GM23338 (cell line): ENCODE results near the gene MED27. TPM values are rescaled to one million over a fixed set of nuclear protein-coding genes. Genes with fewer than 3 reads are reported as not detected.

Source experiments
- ATAC-seq: fragments of 200-7000 bp; cut with Tn5 transposase; 3 replicates; pipeline ENCODE4 v1.9.1; 2020
- DNase-seq: peaks from one replicate; pipeline ENCODE4 v3.0.0-alpha.2; 2015; ENCODE audit warnings: low spot score
- H2AFZ ChIP-seq: fragments of 200-600 bp; sonication (generic); 2 replicates; pipeline ENCODE4 v1.8.0; 2016; ENCODE audit warnings: antibody characterized with exemption, mild to moderate bottlenecking, moderate library complexity
- H3F3A ChIP-seq: fragments of 200-600 bp; sonication (generic); replicated peaks from 2 replicates; pipeline ENCODE4 v1.8.0; 2017; ENCODE audit warnings: antibody characterized with exemption, mixed run types, low read depth
- H3K27ac ChIP-seq: fragments of 200-600 bp; sonication (generic); 2 replicates; pipeline ENCODE4 v1.6.1; 2016; ENCODE audit warnings: low read depth
- H3K27me3 ChIP-seq: fragments of 200-600 bp; sonication (generic); 2 replicates; pipeline ENCODE4 v1.8.0; 2016; ENCODE audit warnings: mild to moderate bottlenecking, mixed run types, moderate library complexity; ENCODE audit not compliant: insufficient read depth
- H3K36me3 ChIP-seq: fragments of 200-600 bp; sonication (generic); 2 replicates; pipeline ENCODE4 v1.8.0; 2016; ENCODE audit warnings: mild to moderate bottlenecking; ENCODE audit not compliant: insufficient read depth
- H3K4me1 ChIP-seq: fragments of 200-600 bp; sonication (generic); 2 replicates; pipeline ENCODE4 v1.8.0; 2016; ENCODE audit warnings: mild to moderate bottlenecking, moderate library complexity; ENCODE audit not compliant: insufficient read depth
- H3K4me2 ChIP-seq: fragments of 200-600 bp; sonication (generic); 2 replicates; pipeline ENCODE4 v1.7.1; 2017; ENCODE audit warnings: mixed run types
- H3K4me3 ChIP-seq: fragments of 200-600 bp; sonication (generic); 2 replicates; pipeline ENCODE4 v1.6.1; 2016; ENCODE audit warnings: mixed run types
- H3K79me2 ChIP-seq: fragments of 200-600 bp; sonication (generic); replicated peaks from 2 replicates; pipeline ENCODE4 v1.8.0; 2017; ENCODE audit warnings: mild to moderate bottlenecking; ENCODE audit not compliant: insufficient read depth
- H3K9me2 ChIP-seq: fragments of 200-600 bp; sonication (generic); 2 replicates; pipeline ENCODE4 v1.8.0; 2017; ENCODE audit not compliant: insufficient read depth
- H4K20me1 ChIP-seq: fragments of 200-600 bp; sonication (generic); replicated peaks from 2 replicates; pipeline ENCODE4 v1.8.0; 2017; ENCODE audit warnings: mild to moderate bottlenecking; ENCODE audit not compliant: insufficient read depth
- H3K27ac Mint-ChIP-seq: 2 replicates; pipeline ENCODE4 v1.8.0; 2020; ENCODE audit warnings: inconsistent platforms, mild to moderate bottlenecking, moderate library complexity, mixed read lengths
- H3K27me3 Mint-ChIP-seq: 3 replicates; pipeline ENCODE4 v1.8.0; 2022; ENCODE audit warnings: low read depth, mild to moderate bottlenecking, moderate library complexity, mixed read lengths, inconsistent platforms; ENCODE audit not compliant: insufficient read depth, poor library complexity
- H3K36me3 Mint-ChIP-seq: 3 replicates; pipeline ENCODE4 v1.8.0; 2021; ENCODE audit warnings: low read depth, mild to moderate bottlenecking, inconsistent platforms, moderate library complexity, mixed read lengths
- H3K4me1 Mint-ChIP-seq: 3 replicates; pipeline ENCODE4 v1.8.0; 2020; ENCODE audit warnings: mild to moderate bottlenecking, inconsistent platforms, mixed read lengths
- H3K4me3 Mint-ChIP-seq: 3 replicates; pipeline ENCODE4 v1.8.0; 2021; ENCODE audit warnings: moderate library complexity, mild to moderate bottlenecking, inconsistent platforms, mixed read lengths
- H3K9me3 Mint-ChIP-seq: 3 replicates; pipeline ENCODE4 v1.8.0; 2020; ENCODE audit warnings: moderate library complexity, mild to moderate bottlenecking, inconsistent platforms, mixed read lengths
- CTCF ChIP-seq, 2 experiments: fragments of 200-600 bp in 1 of 2; sonication (generic) in 1 of 2; conservative IDR thresholded peaks; 2 replicates each; pipeline versions ENCODE4 v1.5.1 to v1.6.1; 2016 to 2017; ENCODE audit warnings: antibody characterized with exemption in 2 of 2, low read depth in 2 of 2, mild to moderate bottlenecking in 2 of 2, moderate library complexity in 1 of 2
- EZH2 ChIP-seq: fragments of 200-600 bp; sonication (generic); IDR thresholded peaks from one replicate; pipeline ENCODE4 v1.8.0; 2017; ENCODE audit warnings: antibody characterized with exemption, mild to moderate bottlenecking, low read depth; ENCODE audit not compliant: unreplicated experiment
- EZH2phosphoT487 ChIP-seq: fragments of 200-600 bp; sonication (generic); IDR thresholded peaks from one replicate; pipeline ENCODE4 v1.8.1; 2018; ENCODE audit warnings: antibody characterized with exemption; ENCODE audit not compliant: unreplicated experiment
- STAT1 ChIP-seq: IDR thresholded peaks from one replicate; pipeline ENCODE4 v1.6.1; 2016; ENCODE audit warnings: antibody characterized with exemption; ENCODE audit not compliant: unreplicated experiment
- ZNF114 ChIP-seq: fragments of 250-450 bp; sonication (Bioruptor Pico); IDR thresholded peaks from 2 replicates; pipeline ENCODE4 v1.5.0; 2020; ENCODE audit warnings: mild to moderate bottlenecking, moderate library complexity
- polyA plus RNA-seq: library from polyadenylated mRNA; unstranded; fragments of >200 nt; fragmentation: Nextera tagmentation; extraction: Ambion mirVana; gene quantifications from 2 replicates; pipeline ENCODE4 v1.2.1, GENCODE V29; 2016
- total RNA-seq: library from RNA; depleted of rRNA; stranded (reverse); fragments of >200 nt; shearing (Covaris generic); gene quantifications from 2 replicates; pipeline ENCODE4 v1.2.3, GENCODE V29; 2014
- TF ChIP-seq, protein P1 (sequence below): IDR thresholded peaks from one replicate; pipeline ENCODE4 v1.6.1; 2018; ENCODE audit warnings: antibody characterized with exemption; ENCODE audit not compliant: unreplicated experiment

The MED27 gene
- total and polyA plus RNA-seq, 2 experiments from 2014 or later, result 30.6 to 35.0 TPM

DNA sequence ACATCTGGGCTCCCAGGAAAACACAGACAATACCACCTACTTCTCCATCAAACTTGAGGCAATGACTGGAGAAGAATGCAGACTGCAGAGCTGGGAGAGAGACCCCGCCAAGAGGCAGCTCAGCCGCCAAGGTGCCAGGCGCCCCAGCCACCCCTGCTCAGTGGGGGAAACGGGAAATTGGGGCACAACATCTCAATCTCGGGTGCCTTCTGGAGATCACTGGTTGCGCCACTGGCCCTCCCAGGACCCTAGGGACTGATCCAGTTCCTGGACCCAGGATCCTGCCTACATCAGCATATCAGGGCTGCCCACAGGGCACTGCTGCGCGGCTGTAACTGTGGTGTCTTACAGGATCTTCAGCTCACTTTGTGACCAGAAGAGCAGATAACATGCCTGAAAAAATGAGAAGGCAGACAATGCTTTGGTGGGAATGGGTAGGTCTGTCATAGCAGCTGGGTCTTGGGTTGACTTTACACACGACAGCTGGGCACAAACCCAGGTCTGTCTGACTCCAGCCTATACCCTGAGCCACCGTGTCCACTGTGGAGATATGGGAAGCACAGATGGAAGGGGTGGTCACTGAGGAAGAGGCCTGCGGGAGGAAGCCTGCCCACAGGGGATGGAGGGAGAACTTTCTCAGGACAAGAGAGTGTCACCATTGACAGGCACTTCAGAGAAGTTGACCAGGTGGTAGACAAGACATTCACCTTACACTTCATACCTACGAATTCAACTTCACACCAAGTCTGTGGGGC, 204.6 kb downstream of the MED27 start:
- H3K4me3 ChIP-seq, result no peak overlapping the region
- H3K9me3 Mint-ChIP-seq, result no peaks in the 10 kb centered on the region
- no peak overlapping the region for H3K27ac ChIP-seq
- no peak overlapping the region; the same call in 1 of the 2 replicates for H3K27ac Mint-ChIP-seq
- H4K20me1 ChIP-seq, result no peaks in the 10 kb centered on the region; the same call in none of the 2 replicates
- TF ChIP-seq EZH2phosphoT487 (no peak), EZH2 (no peak), STAT1 (no peak), CTCF (conservative IDR thresholded peaks at IDR 0.05; ENCODE audit: low read depth in 2 of 2) (no peak)
- H3K4me1 Mint-ChIP-seq, result peaks cover 11% of the 10 kb centered on the region
- H3K27me3 Mint-ChIP-seq, result peaks cover 3% of the 10 kb centered on the region
- no peaks in the 10 kb centered on the region for H3K9me2 ChIP-seq
- no peaks in the 10 kb centered on the region; the same call in 1 of the 2 replicates for H3K4me1 ChIP-seq
- no peak overlapping the region for H3K4me2 ChIP-seq
- no peaks in the 10 kb centered on the region; the same call in 2 of the 3 replicates for H3K36me3 Mint-ChIP-seq
- H3F3A ChIP-seq, result peaks cover 3% of the 10 kb centered on the region; the same call in 1 of the 2 replicates
- no peaks in the 10 kb centered on the region for H3K79me2 ChIP-seq
- ATAC-seq (no peak), DNase-seq (no peak)
- no peaks in the 10 kb centered on the region for H3K27me3 ChIP-seq
- H2AFZ ChIP-seq, result no peak overlapping the region
- H3K36me3 ChIP-seq, result no peaks in the 10 kb centered on the region
- H3K4me3 Mint-ChIP-seq, result no peak overlapping the region

GRCh38 chr9:131874447-131874846, 205.2 kb downstream of the MED27 start:
- no peak overlapping the region for H3K4me3 Mint-ChIP-seq
- no peak for TF ChIP-seq STAT1
- TF ChIP-seq EZH2phosphoT487, result no peak
- TF ChIP-seq ZNF114 (CRISPR knock-in tag), result no peak
- TF ChIP-seq, protein P1, sequence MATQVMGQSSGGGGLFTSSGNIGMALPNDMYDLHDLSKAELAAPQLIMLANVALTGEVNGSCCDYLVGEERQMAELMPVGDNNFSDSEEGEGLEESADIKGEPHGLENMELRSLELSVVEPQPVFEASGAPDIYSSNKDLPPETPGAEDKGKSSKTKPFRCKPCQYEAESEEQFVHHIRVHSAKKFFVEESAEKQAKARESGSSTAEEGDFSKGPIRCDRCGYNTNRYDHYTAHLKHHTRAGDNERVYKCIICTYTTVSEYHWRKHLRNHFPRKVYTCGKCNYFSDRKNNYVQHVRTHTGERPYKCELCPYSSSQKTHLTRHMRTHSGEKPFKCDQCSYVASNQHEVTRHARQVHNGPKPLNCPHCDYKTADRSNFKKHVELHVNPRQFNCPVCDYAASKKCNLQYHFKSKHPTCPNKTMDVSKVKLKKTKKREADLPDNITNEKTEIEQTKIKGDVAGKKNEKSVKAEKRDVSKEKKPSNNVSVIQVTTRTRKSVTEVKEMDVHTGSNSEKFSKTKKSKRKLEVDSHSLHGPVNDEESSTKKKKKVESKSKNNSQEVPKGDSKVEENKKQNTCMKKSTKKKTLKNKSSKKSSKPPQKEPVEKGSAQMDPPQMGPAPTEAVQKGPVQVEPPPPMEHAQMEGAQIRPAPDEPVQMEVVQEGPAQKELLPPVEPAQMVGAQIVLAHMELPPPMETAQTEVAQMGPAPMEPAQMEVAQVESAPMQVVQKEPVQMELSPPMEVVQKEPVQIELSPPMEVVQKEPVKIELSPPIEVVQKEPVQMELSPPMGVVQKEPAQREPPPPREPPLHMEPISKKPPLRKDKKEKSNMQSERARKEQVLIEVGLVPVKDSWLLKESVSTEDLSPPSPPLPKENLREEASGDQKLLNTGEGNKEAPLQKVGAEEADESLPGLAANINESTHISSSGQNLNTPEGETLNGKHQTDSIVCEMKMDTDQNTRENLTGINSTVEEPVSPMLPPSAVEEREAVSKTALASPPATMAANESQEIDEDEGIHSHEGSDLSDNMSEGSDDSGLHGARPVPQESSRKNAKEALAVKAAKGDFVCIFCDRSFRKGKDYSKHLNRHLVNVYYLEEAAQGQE, result peak; percentile 68
- H3K27me3 Mint-ChIP-seq, result peaks cover 6% of the 10 kb centered on the region
- Histone ChIP-seq H4K20me1 (no peaks in the 10 kb centered on the region; the same call in none of the 2 replicates), H3K9me2 (no peaks in the 10 kb centered on the region), H3K27ac (no peak overlapping the region), H2AFZ (no peak overlapping the region), H3K4me2 (no peak overlapping the region), H3K4me3 (no peak overlapping the region), H3K4me1 (peaks cover 6% of the 10 kb centered on the region), H3K27me3 (no peaks in the 10 kb centered on the region), H3K36me3 (no peaks in the 10 kb centered on the region), H3F3A (0 out of 2 replicates have a peak, but pooled peaks cover 3% of the 10 kb centered on the region), H3K79me2 (no peaks in the 10 kb centered on the region)
- H3K4me1 Mint-ChIP-seq, result peaks cover 15% of the 10 kb centered on the region
- H3K36me3 Mint-ChIP-seq, result no peaks in the 10 kb centered on the region; the same call in 2 of the 3 replicates
- ATAC-seq (peak; percentile 55), DNase-seq (peak; percentile 45)
- H3K9me3 Mint-ChIP-seq, result no peaks in the 10 kb centered on the region
- no peak overlapping the region for H3K27ac Mint-ChIP-seq
